ENCODE data around the gene ARID1A. TPM values are rescaled to one million over a fixed set of nuclear protein-coding genes. Genes with fewer than 3 reads are reported as not detected.

The ARID1A gene
- total RNA-seq, 1 experiment from 2014 or later: 60.5 TPM

DNA sequence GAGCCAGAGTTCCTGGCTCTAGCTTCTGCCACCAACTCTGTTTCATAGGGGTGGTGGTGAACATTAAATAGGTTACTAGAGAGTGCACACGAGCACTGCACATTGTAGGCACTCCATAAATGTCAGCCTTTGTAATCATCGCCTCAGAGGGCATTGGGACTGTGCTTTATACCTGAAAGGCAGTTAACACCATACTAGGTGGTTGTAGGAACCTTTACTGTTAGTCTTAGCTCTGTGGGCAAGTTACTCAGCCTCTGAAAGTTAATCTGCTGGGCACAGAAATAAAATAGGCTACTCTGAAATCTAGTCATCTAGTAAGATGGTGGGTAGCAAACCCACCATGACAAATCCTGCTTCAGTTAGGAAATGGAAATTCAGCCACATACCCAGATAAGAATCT is 37.6 kb downstream of the ARID1A start:
- ChIA-PET POLR2A (ENCODE audit: unreplicated experiment) (no interaction called here), CTCF (no interaction called here)
- TF ChIP-seq CTCF (conservative IDR thresholded peaks at IDR 0.05) (no peak), EZH2 (IDR thresholded peaks at IDR 0.05; ENCODE audit: low read depth) (no peak)
- Histone ChIP-seq H3K27me3 (ENCODE audit: insufficient read depth, low read depth) (no peaks in the 10 kb centered on the region), H4K20me1 (ENCODE audit: insufficient read depth) (no peaks in the 10 kb centered on the region), H3K9me2 (ENCODE audit: insufficient read depth) (no peaks in the 10 kb centered on the region), H3K4me2 (peak overlapping the region; percentile 53), H3K4me3 (no peak overlapping the region; the same call in 1 of the 2 replicates), H3K4me1 (replicated peaks; ENCODE audit: insufficient read depth) (peaks cover 60% of the 10 kb centered on the region), H3K27ac (peak overlapping the region; percentile 88), H3K36me3 (ENCODE audit: low read depth) (peaks cover 9% of the 10 kb centered on the region), H3K79me2 (ENCODE audit: low read depth) (peaks cover 54% of the 10 kb centered on the region), H2AFZ (no peak overlapping the region), H3F3A (ENCODE audit: insufficient read depth, low read depth) (peaks cover 38% of the 10 kb centered on the region), H3K9me3 (ENCODE audit: insufficient read depth, low read depth) (no peaks in the 10 kb centered on the region)
- DNase-seq: no peak
- intact Hi-C loops (cut with micrococcal nuclease; ENCODE audit: unreplicated experiment): loop anchor here (5.0 kb wide), 2 partner anchors 36 to 39 kb away; partner anchors contain the start of gene ARID1A
- BruUV-seq (replicated peaks): no TSS peak

GRCh38 chr1:26733982-26734381 is 38.2 kb downstream of the ARID1A start:
- H3K9me2 ChIP-seq (ENCODE audit: insufficient read depth): no peaks in the 10 kb centered on the region
- no peaks in the 10 kb centered on the region for H3K9me3 ChIP-seq (ENCODE audit: insufficient read depth, low read depth)
- H3K4me3 ChIP-seq: no peak overlapping the region; the same call in 1 of the 2 replicates
- peak; percentile 27 to 92 for DNase-seq
- H2AFZ ChIP-seq: no peak overlapping the region
- peaks cover 9% of the 10 kb centered on the region for H3K36me3 ChIP-seq (ENCODE audit: low read depth)
- intact Hi-C loops (cut with micrococcal nuclease; ENCODE audit: unreplicated experiment): loop anchor here (5.0 kb wide), 2 partner anchors 37 to 38 kb away; partner anchors contain the start of gene ARID1A
- BruUV-seq (replicated peaks): no TSS peak
- H3K4me2 ChIP-seq: peak overlapping the region; percentile 53
- ChIA-PET POLR2A (ENCODE audit: unreplicated experiment) (no interaction called here), CTCF (no interaction called here)
- no peaks in the 10 kb centered on the region for H3K27me3 ChIP-seq (ENCODE audit: insufficient read depth, low read depth)
- H4K20me1 ChIP-seq (ENCODE audit: insufficient read depth): no peaks in the 10 kb centered on the region
- peaks cover 56% of the 10 kb centered on the region for H3K4me1 ChIP-seq (replicated peaks; ENCODE audit: insufficient read depth)
- peak overlapping the region; percentile 88 for H3K27ac ChIP-seq
- H3K79me2 ChIP-seq (ENCODE audit: low read depth): peaks cover 50% of the 10 kb centered on the region
- peaks cover 37% of the 10 kb centered on the region for H3F3A ChIP-seq (ENCODE audit: insufficient read depth, low read depth)
- TF ChIP-seq EZH2 (IDR thresholded peaks at IDR 0.05; ENCODE audit: low read depth): no peak
- TF ChIP-seq CTCF (conservative IDR thresholded peaks at IDR 0.05): no peak

DNA sequence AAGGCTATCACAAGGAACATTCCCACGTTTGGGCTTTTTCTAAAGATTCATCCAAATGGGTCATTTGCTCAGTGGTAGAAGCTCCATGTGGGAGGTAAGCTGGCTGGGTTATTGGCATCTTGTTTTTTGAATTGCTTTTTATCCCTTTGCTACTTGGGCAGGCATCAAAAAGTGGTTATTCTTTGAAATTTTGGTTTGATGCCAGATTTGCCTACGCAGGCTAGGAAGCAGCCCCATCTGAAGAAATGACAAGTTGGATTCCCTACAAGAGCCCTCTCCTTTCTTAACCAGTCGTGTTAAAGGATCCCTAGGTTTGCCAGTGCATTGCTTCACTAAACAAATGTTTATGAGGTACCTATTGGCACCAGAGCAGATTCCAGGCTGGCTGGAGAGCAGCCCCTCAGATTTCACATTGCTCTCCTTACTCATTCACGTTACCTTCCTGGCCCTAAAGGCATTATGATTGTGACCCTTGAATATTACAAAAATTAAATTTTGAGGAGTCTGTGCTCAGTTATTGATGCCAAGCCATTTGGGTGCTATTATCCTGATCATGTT is 38.8 kb downstream of the ARID1A start:
- H3K9me2 ChIP-seq (ENCODE audit: insufficient read depth): no peaks in the 10 kb centered on the region
- ChIA-PET CTCF (no interaction called here), POLR2A (ENCODE audit: unreplicated experiment) (no interaction called here)
- TF ChIP-seq EZH2 (IDR thresholded peaks at IDR 0.05; ENCODE audit: low read depth) (no peak), CTCF (conservative IDR thresholded peaks at IDR 0.05) (no peak)
- H3K4me2 ChIP-seq: peak overlapping the region; percentile 53
- no peaks in the 10 kb centered on the region for H3K27me3 ChIP-seq (ENCODE audit: insufficient read depth, low read depth)
- H3K4me3 ChIP-seq: no peak overlapping the region
- intact Hi-C loops (cut with micrococcal nuclease; ENCODE audit: unreplicated experiment): loop anchor here (5.0 kb wide), 2 partner anchors 37 to 38 kb away; partner anchors contain the start of gene ARID1A
- no peak overlapping the region for H2AFZ ChIP-seq
- no TSS peak for BruUV-seq (replicated peaks)
- no peaks in the 10 kb centered on the region for H4K20me1 ChIP-seq (ENCODE audit: insufficient read depth)
- peak in 1 of 2 experiments; percentile 39 for DNase-seq
- H3K4me1 ChIP-seq (replicated peaks; ENCODE audit: insufficient read depth): peaks cover 50% of the 10 kb centered on the region
- H3K27ac ChIP-seq: peak overlapping the region; percentile 88
- H3K9me3 ChIP-seq (ENCODE audit: insufficient read depth, low read depth): no peaks in the 10 kb centered on the region
- H3K79me2 ChIP-seq (ENCODE audit: low read depth): peaks cover 44% of the 10 kb centered on the region
- peaks cover 9% of the 10 kb centered on the region for H3K36me3 ChIP-seq (ENCODE audit: low read depth)
- peaks cover 37% of the 10 kb centered on the region for H3F3A ChIP-seq (ENCODE audit: insufficient read depth, low read depth)

All from PC-9 (cell line).